MM.1S (cell line): ENCODE results near the gene ERCC6L2.

Experiments
- DNase-seq: peaks from one replicate; pipeline ENCODE4 v3.0.0-alpha.2; 2015
- H2AFZ ChIP-seq: fragments of 300-600 bp; sonication (generic); 2 replicates; pipeline ENCODE4 v1.6.0; 2016; ENCODE audit warnings: antibody characterized with exemption, low read length
- H3F3A ChIP-seq: fragments of 300-600 bp; sonication (generic); 2 replicates; pipeline ENCODE4 v1.6.1; 2016; ENCODE audit warnings: mild to moderate bottlenecking, antibody characterized with exemption, low read length, moderate library complexity, mixed read lengths; ENCODE audit not compliant: insufficient read depth
- H3K27ac ChIP-seq: fragments of 300-600 bp; sonication (generic); 2 replicates; pipeline ENCODE4 v1.5.1; 2016; ENCODE audit warnings: mild to moderate bottlenecking, low read length
- H3K27me3 ChIP-seq: fragments of 300-600 bp; sonication (generic); replicated peaks from 2 replicates; pipeline ENCODE4 v1.6.0; 2016; ENCODE audit warnings: low read length; ENCODE audit not compliant: insufficient read depth
- H3K36me3 ChIP-seq: fragments of 300-600 bp; sonication (generic); replicated peaks from 2 replicates; pipeline ENCODE4 v1.6.1; 2016; ENCODE audit warnings: mild to moderate bottlenecking, low read length, mixed read lengths; ENCODE audit not compliant: insufficient read depth
- H3K4me1 ChIP-seq: fragments of 300-600 bp; sonication (generic); 2 replicates; pipeline ENCODE4 v1.6.1; 2016; ENCODE audit warnings: low read length, mixed read lengths
- H3K4me2 ChIP-seq: fragments of 300-600 bp; sonication (generic); 2 replicates; pipeline ENCODE4 v1.6.0; 2016; ENCODE audit warnings: low read depth, low read length
- H3K4me3 ChIP-seq: fragments of 300-600 bp; sonication (generic); 2 replicates; pipeline ENCODE4 v1.5.1; 2016; ENCODE audit warnings: low read length, mixed read lengths
- H3K79me2 ChIP-seq: fragments of 300-600 bp; sonication (generic); 2 replicates; pipeline ENCODE4 v1.6.1; 2016; ENCODE audit warnings: mixed run types, low read length, mixed read lengths
- H3K9ac ChIP-seq: fragments of 300-600 bp; sonication (generic); 2 replicates; pipeline ENCODE4 v1.6.1; 2016; ENCODE audit warnings: low read length, mixed read lengths
- H3K9me2 ChIP-seq: fragments of 300-600 bp; sonication (generic); replicated peaks from 2 replicates; pipeline ENCODE4 v1.6.1; 2016; ENCODE audit warnings: mild to moderate bottlenecking, low read length, mixed read lengths; ENCODE audit not compliant: insufficient read depth
- H3K9me3 ChIP-seq: fragments of 300-600 bp; sonication (generic); replicated peaks from 2 replicates; pipeline ENCODE4 v1.6.1; 2016; ENCODE audit warnings: mild to moderate bottlenecking, low read length, mixed read lengths; ENCODE audit not compliant: insufficient read depth
- H4K20me1 ChIP-seq: fragments of 300-600 bp; sonication (generic); 2 replicates; pipeline ENCODE4 v1.6.1; 2016; ENCODE audit warnings: mild to moderate bottlenecking, low read length, moderate library complexity, mixed read lengths; ENCODE audit not compliant: insufficient read depth
- CTCF ChIP-seq: fragments of 300-600 bp; sonication (generic); IDR thresholded peaks from 2 replicates; pipeline ENCODE4 v1.5.1; 2016; ENCODE audit warnings: antibody characterized with exemption, low read length, mixed read lengths
- EZH2 ChIP-seq: fragments of 300-600 bp; sonication (generic); optimal IDR thresholded peaks from 2 replicates; pipeline ENCODE3; 2017; ENCODE audit warnings: low read depth, mild to moderate bottlenecking, antibody characterized with exemption, low read length, mixed read lengths
- EZH2phosphoT487 ChIP-seq: fragments of 300-600 bp; sonication (generic); IDR thresholded peaks from 2 replicates; pipeline ENCODE4 v1.6.1; 2018; ENCODE audit warnings: antibody characterized with exemption, low read length

The ERCC6L2 gene

DNA sequence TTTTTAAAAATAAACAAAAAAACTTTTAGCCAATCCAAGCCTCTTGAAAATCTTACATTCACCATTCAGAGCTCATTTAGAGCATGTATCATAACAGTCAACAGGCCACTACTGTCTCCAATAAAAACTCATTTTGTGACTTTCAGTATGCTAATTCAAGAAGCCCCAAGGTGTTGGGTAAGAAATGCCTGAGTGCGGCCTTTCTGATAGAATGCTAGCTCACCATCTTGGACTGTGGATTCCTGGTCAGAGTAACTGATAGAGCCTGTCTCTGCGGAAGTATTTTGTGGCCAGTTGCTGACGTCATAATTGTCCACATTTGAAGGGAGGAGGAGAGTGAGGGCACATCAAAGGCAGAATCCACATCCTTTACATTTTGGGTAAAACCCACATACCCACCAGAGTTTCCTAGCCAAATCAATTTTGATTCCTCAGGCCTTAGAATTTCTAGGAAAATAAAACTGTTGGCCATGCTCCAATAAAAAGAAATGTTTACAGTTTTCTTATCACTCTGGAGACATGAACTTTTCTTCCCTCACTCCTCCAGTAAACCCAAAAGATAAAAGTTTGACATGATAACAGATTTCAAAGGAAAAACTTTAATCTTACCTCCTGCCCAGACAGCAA lies 41.1 kb upstream of the ERCC6L2 start:
- Histone ChIP-seq H4K20me1 (no peaks in the 10 kb centered on the region), H3K79me2 (no peaks in the 10 kb centered on the region), H3K4me1 (no peaks in the 10 kb centered on the region), H3K4me2 (no peak overlapping the region), H3K27me3 (no peaks in the 10 kb centered on the region), H3K9me2 (no peaks in the 10 kb centered on the region), H3K36me3 (no peaks in the 10 kb centered on the region), H3K27ac (no peak overlapping the region), H3F3A (no peaks in the 10 kb centered on the region), H2AFZ (no peak overlapping the region), H3K9me3 (no peaks in the 10 kb centered on the region), H3K4me3 (no peak overlapping the region), H3K9ac (no peak overlapping the region)
- DNase-seq = no peak
- no peak for TF ChIP-seq EZH2
- TF ChIP-seq CTCF = no peak
- no peak for TF ChIP-seq EZH2phosphoT487

DNA sequence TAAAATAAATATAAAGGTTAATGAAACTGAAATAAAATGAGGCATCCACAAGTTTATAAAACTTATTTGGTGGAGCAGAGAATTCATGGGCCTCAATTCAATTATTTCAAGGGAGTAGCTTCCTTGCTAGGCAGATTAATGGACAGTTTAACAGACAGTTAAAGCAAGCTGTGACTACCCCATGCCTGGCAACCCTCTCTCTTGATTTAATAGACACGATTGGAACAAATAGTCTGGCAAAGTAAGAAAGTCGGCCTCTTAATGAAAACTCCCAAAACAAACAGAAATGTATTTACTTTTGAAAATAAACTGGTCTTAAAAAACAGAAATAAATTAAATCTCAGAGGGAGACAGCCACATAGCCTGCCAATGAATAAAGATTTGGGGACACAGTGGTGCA lies 40.1 kb upstream of the ERCC6L2 start:
- Histone ChIP-seq H3F3A (no peaks in the 10 kb centered on the region), H3K9ac (no peak overlapping the region), H3K36me3 (no peaks in the 10 kb centered on the region), H2AFZ (no peak overlapping the region), H3K27me3 (no peaks in the 10 kb centered on the region), H3K4me3 (no peak overlapping the region), H3K27ac (no peak overlapping the region), H3K9me3 (no peaks in the 10 kb centered on the region), H3K4me2 (no peak overlapping the region), H3K4me1 (no peaks in the 10 kb centered on the region), H3K79me2 (no peaks in the 10 kb centered on the region), H4K20me1 (no peaks in the 10 kb centered on the region), H3K9me2 (no peaks in the 10 kb centered on the region)
- TF ChIP-seq EZH2phosphoT487 (no peak), EZH2 (no peak), CTCF (no peak)
- DNase-seq = no peak

DNA sequence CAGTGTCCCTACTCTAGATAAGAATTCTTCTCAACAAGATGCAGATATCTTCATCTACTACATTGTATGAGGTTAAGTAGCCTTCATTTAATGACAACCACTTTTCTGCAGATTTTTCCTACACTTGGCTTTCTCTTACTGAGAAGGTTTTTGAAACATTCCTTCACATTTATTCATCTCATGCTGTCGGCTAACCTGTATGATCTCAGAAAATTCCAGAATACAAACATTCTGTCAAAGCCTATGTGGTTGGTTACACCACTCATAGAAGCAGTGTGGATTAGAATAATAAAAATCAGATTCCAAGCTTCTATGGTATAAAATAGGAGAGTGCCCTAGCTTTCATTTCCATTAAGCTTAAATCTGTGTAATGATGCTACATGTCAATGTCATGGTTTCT lies 39.4 kb upstream of the ERCC6L2 start:
- Histone ChIP-seq H3K9me3 (no peaks in the 10 kb centered on the region), H3K9ac (no peak overlapping the region), H3K4me2 (no peak overlapping the region), H3K79me2 (no peaks in the 10 kb centered on the region), H3K4me1 (no peaks in the 10 kb centered on the region), H3K36me3 (no peaks in the 10 kb centered on the region), H4K20me1 (no peaks in the 10 kb centered on the region), H3K27me3 (no peaks in the 10 kb centered on the region), H3K27ac (no peak overlapping the region), H3K9me2 (no peaks in the 10 kb centered on the region), H3K4me3 (no peak overlapping the region), H3F3A (no peaks in the 10 kb centered on the region), H2AFZ (no peak overlapping the region)
- no peak for TF ChIP-seq CTCF
- TF ChIP-seq EZH2 = no peak
- TF ChIP-seq EZH2phosphoT487 = no peak
- DNase-seq = no peak
